Pancreas (tissue), 10 donors: ENCODE results near the gene PDIA2. TPM values are rescaled to one million over a fixed set of nuclear protein-coding genes. Genes with fewer than 3 reads are reported as not detected.

Source experiments
- ATAC-seq, 4 donors: fragments of 200-7000 bp; cut with Tn5 transposase; one replicate each; pipeline versions ENCODE4 v1.8.0 to v1.9.1; 2020; ENCODE audit warnings: mild to moderate bottlenecking in 4 of 4, moderate library complexity in 4 of 4
- DNase-seq, 6 donors: peaks; one replicate each; pipeline ENCODE4 v3.0.0-alpha.2; 2020
- FAIRE-seq: peaks from 2 replicates; lab custom pipeline; 2012; peaks lifted over from hg19 to GRCh38; lab: Jason Lieb, UNC
- H3K27ac ChIP-seq, 4 donors: fragments of 200-600 bp; sonication (generic); 1 replicate in 3 of 4; 2 replicates in 1 of 4; pipeline versions ENCODE4 v1.5.0 to v1.8.0; 2020
- H3K27me3 ChIP-seq, 4 donors: fragments of 200-600 bp; one replicate each; pipeline ENCODE4 v1.8.0; 2021
- H3K36me3 ChIP-seq, 3 donors: fragments of 200-600 bp; sonication (generic) in 1 of 3; one replicate each; pipeline versions ENCODE4 v1.5.0 to v1.8.0; 2020 to 2021
- H3K4me1 ChIP-seq, 3 donors: fragments of 200-600 bp; one replicate each; pipeline ENCODE4 v1.8.0; 2021
- H3K4me3 ChIP-seq, 4 donors: fragments of 200-600 bp; sonication (generic) in 2 of 4; one replicate each; pipeline versions ENCODE4 v1.5.0 to v1.8.0; 2020 to 2021
- H3K9me3 ChIP-seq, 4 donors: fragments of 200-600 bp; one replicate each; pipeline ENCODE4 v1.8.0; 2021
- CTCF ChIP-seq, 4 donors: fragments of 200-600 bp; sonication (generic) in 3 of 4; IDR thresholded peaks; one replicate each; pipeline versions ENCODE4 v1.5.0 to v1.8.0; 2021; ENCODE audit warnings: antibody characterized with exemption in 4 of 4
- WGBS, 2 donors: extraction: QIAGEN DNeasy Blood & Tissue Kit; methylation state at CpG; one replicate each; pipeline ENCODE4 v1.1.7; 2013; 5-methylcytosine and 5-hydroxymethylcytosine counted together
- intact Hi-C, 3 donors: fragments of 100-400 bp; cut with DNase I; formaldehyde crosslinking; loops; one replicate each; pipeline versions ENCODE4 v1.11.1 to v1.14.2; 2022
- polyA plus RNA-seq, 2 donors: library from polyadenylated mRNA; stranded (reverse); fragments of 200-250 nt; gene quantifications; one replicate each; pipeline ENCODE4 v1.2.3, GENCODE V29; 2013
- total RNA-seq, 6 donors: library from RNA; stranded (reverse); fragmentation: NEBNext Ultra II Directional in 4 of 6; extraction: Animal tissue kit (Norgen Biotek cat#: 25700) in 4 of 6; gene quantifications; one replicate each; pipeline versions ENCODE4 v1.2.1 to v1.2.4, GENCODE V29; 2021 to 2023
- donor health status: healthy with polysubstance abuse.
- donor health status: DM: no; HTN: no; CAD: no; lungs with moderate emphysema.
- donor health status: DM: no; HTN: no; CAD: no.
- donor health status: control.
- donor health status: control.
- donor health status: Bipolar disorder and iron deficiency.
- donor health status: DM: yes; HTN: yes; CAD: no.
- donor health status: DM: no; HTN: no; CAD: no.
- donor health status: DM: no; HTN: no; CAD: no.
- donor health status: DM: yes; HTN: yes; CAD: no.

PDIA2 gene
- total and polyA plus RNA-seq, 8 donors, result 13.0 to 3,084 (median 1,145) TPM

- 69 to 70% methylated on average over 9 of the region's 9 CpGs for WGBS, 2 donors
- intact Hi-C loops, result no loop called here
- FAIRE-seq, result no peak
These were observed 38.6 kb downstream of the PDIA2 start for GRCh38 chr16:321532-321931.

GRCh38 chr16:322476-323143, 39.6 kb downstream of the PDIA2 start:
- no peak for FAIRE-seq
- intact Hi-C loops, result no loop called here
- Histone ChIP-seq H3K27me3 (no peaks in the 10 kb centered on the region), H3K9me3 (no peaks in the 10 kb centered on the region), H3K27ac (no peak overlapping the region), H3K4me1 (peaks cover 0 to 3% (median 0%) of the 10 kb centered on the region in 3 donors), H3K36me3 (peaks cover 0 to 5% (median 0%) of the 10 kb centered on the region in 3 donors), H3K4me3 (no peak overlapping the region)
- no peak for DNase-seq
- TF ChIP-seq CTCF (IDR thresholded peaks at IDR 0.05), result no peak
- ATAC-seq, result no peak
- 91 to 94% methylated on average over 13 of the region's 13 CpGs for whole genome bisulfite sequencing, 2 donors

More at GRCh38 chr16:321532-321931, 38.6 kb downstream of the PDIA2 start:
- DNase-seq (no peak), ATAC-seq (no peak)
- Histone ChIP-seq H3K27me3 (no peaks in the 10 kb centered on the region), H3K4me1 (no peaks in the 10 kb centered on the region), H3K36me3 (peaks cover 0 to 5% (median 0%) of the 10 kb centered on the region in 3 donors), H3K9me3 (no peaks in the 10 kb centered on the region), H3K4me3 (no peak overlapping the region), H3K27ac (no peak overlapping the region)
- no peak for TF ChIP-seq CTCF (IDR thresholded peaks at IDR 0.05)

GRCh38 chr16:324201-324450, 41.2 kb downstream of the PDIA2 start:
- FAIRE-seq (no peak), ATAC-seq (no peak), DNase-seq (no peak)
- H3K4me3 ChIP-seq, result no peak overlapping the region
- no peaks in the 10 kb centered on the region for H3K9me3 ChIP-seq
- no peak for TF ChIP-seq CTCF (IDR thresholded peaks at IDR 0.05)
- intact Hi-C loops, result no loop called here
- 88 to 90% methylated on average over 17 of the region's 17 CpGs for WGBS, 2 donors
- H3K27me3 ChIP-seq, result no peaks in the 10 kb centered on the region
- no peak overlapping the region for H3K27ac ChIP-seq
- H3K4me1 ChIP-seq, result peaks cover 0 to 8% (median 0%) of the 10 kb centered on the region in 3 donors
- H3K36me3 ChIP-seq, result no peaks in the 10 kb centered on the region

GRCh38 chr16:324451-325334, 41.7 kb downstream of the PDIA2 start:
- intact Hi-C loops, result no loop called here
- WGBS, 2 donors, result 82 to 84% methylated on average over 54 to 55 of the region's 55 CpGs
- H3K27me3 ChIP-seq, result no peaks in the 10 kb centered on the region
- no peak for FAIRE-seq
- H3K27ac ChIP-seq, result no peak overlapping the region
- ATAC-seq, result no peak
- no peaks in the 10 kb centered on the region for H3K9me3 ChIP-seq
- TF ChIP-seq CTCF (IDR thresholded peaks at IDR 0.05), result no peak
- no peak for DNase-seq
- no peak overlapping the region for H3K4me3 ChIP-seq
- H3K4me1 ChIP-seq, result peaks cover 0 to 8% (median 0%) of the 10 kb centered on the region in 3 donors
- no peaks in the 10 kb centered on the region for H3K36me3 ChIP-seq
